ENCODE data around the gene TPCN1. TPM values are rescaled to one million over a fixed set of nuclear protein-coding genes. Genes with fewer than 3 reads are reported as not detected.

TPCN1 gene
- total RNA-seq, 1 donor from 2014 or later = 27.9 TPM

DNA sequence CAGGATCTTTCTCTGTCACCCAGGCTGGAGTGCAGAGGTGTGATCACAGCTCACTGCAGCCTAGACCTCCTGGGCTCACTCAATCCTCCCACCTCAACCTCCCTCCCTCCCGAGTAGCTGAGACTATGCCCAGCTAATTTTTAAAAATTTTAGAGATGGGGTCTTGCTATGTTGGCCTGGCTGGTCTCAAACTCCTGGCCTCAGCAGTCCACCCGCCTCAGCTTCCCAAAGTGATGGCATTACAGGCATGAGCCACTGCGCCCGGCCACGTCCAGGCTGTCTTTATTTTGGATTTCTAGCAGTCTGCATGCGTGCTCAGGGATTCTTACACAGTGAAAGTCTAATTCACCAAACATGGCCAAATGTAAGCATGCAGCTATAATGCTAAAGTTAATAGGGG is 95.9 kb downstream of the TPCN1 start:
- no peak for DNase-seq (ENCODE audit: low read depth)
- Mint-ChIP-seq H3K9me3 (ENCODE audit: unreplicated experiment) (no peaks in the 10 kb centered on the region), H3K27me3 (ENCODE audit: low read depth, unreplicated experiment) (no peaks in the 10 kb centered on the region), H3K4me1 (ENCODE audit: low read depth, unreplicated experiment) (peaks cover 9% of the 10 kb centered on the region), H3K27ac (ENCODE audit: unreplicated experiment) (no peak overlapping the region), H3K4me3 (ENCODE audit: unreplicated experiment) (no peak overlapping the region), H3K36me3 (ENCODE audit: low read depth, unreplicated experiment) (peaks cover 10% of the 10 kb centered on the region)
- Histone ChIP-seq H3K27ac (ENCODE audit: low read depth, low read length) (no peak overlapping the region), H3K4me1 (ENCODE audit: insufficient read depth, low read length) (peaks cover 3% of the 10 kb centered on the region), H3K9ac (ENCODE audit: low read length) (no peak overlapping the region), H3K79me2 (ENCODE audit: insufficient read depth, low read length) (no peaks in the 10 kb centered on the region), H3K36me3 (ENCODE audit: insufficient read depth, low read length) (peaks cover 7% of the 10 kb centered on the region), H2AFZ (ENCODE audit: low read depth, low read length) (no peak overlapping the region), H3K4me2 (ENCODE audit: low read length) (no peak overlapping the region), H4K20me1 (ENCODE audit: insufficient read depth, low read length) (no peaks in the 10 kb centered on the region), H3K27me3 (ENCODE audit: insufficient read depth, low read length) (no peaks in the 10 kb centered on the region), H3K4me3 (ENCODE audit: insufficient read depth, low read depth, low read length) (no peak overlapping the region), H3K9me3 (ENCODE audit: insufficient read depth, low read depth, low read length) (no peaks in the 10 kb centered on the region)
- FAIRE-seq = no peak
- TF ChIP-seq EZH2 (IDR thresholded peaks at IDR 0.05; ENCODE audit: insufficient read depth, low read length) = no peak
- no peak for TF ChIP-seq CTCF (IDR thresholded peaks at IDR 0.05; ENCODE audit: insufficient read depth, low read depth, low read length)

DNA sequence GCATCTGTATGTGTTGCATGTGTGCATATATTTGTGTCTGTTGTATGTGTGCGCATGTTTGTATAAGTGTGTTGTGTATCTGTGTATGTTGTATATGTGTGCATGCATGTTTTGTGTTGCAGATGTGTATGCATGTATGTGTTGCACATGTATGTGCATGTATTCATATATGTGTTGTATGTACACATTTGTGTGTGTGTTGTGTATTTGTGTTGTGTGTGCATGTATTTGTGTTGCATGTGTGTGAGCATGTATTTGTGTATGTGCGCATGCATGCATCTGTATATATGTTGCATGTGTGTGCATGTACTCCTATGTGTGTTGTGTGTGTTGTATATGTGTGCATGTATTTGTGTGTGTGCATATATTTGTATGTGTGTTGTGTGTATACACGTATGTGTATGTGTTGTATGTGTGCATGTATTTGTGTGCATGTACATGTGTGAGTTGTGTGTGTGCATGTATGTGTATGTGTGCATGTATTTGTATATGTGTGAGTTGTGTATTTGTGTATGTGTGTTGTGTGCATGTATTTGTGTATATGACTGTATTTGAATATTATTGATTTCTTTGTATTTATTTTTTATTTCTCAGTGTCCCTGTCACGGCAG is 96.9 kb downstream of the TPCN1 start:
- Histone ChIP-seq H3K4me2 (ENCODE audit: low read length) (no peak overlapping the region), H3K27ac (ENCODE audit: low read depth, low read length) (no peak overlapping the region), H3K9ac (ENCODE audit: low read length) (no peak overlapping the region), H3K4me3 (ENCODE audit: insufficient read depth, low read depth, low read length) (no peak overlapping the region), H4K20me1 (ENCODE audit: insufficient read depth, low read length) (no peaks in the 10 kb centered on the region), H3K9me3 (ENCODE audit: insufficient read depth, low read depth, low read length) (no peaks in the 10 kb centered on the region), H3K4me1 (ENCODE audit: insufficient read depth, low read length) (peaks cover 3% of the 10 kb centered on the region), H3K36me3 (ENCODE audit: insufficient read depth, low read length) (peaks cover 7% of the 10 kb centered on the region), H3K79me2 (ENCODE audit: insufficient read depth, low read length) (no peaks in the 10 kb centered on the region), H3K27me3 (ENCODE audit: insufficient read depth, low read length) (no peaks in the 10 kb centered on the region), H2AFZ (ENCODE audit: low read depth, low read length) (no peak overlapping the region)
- FAIRE-seq = peak; percentile 13
- Mint-ChIP-seq H3K4me3 (ENCODE audit: unreplicated experiment) (no peak overlapping the region), H3K27me3 (ENCODE audit: low read depth, unreplicated experiment) (no peaks in the 10 kb centered on the region), H3K9me3 (ENCODE audit: unreplicated experiment) (no peaks in the 10 kb centered on the region), H3K27ac (ENCODE audit: unreplicated experiment) (no peak overlapping the region), H3K36me3 (ENCODE audit: low read depth, unreplicated experiment) (peaks cover 10% of the 10 kb centered on the region), H3K4me1 (ENCODE audit: low read depth, unreplicated experiment) (peaks cover 10% of the 10 kb centered on the region)
- no peak for TF ChIP-seq CTCF (IDR thresholded peaks at IDR 0.05; ENCODE audit: insufficient read depth, low read depth, low read length)
- no peak for DNase-seq (ENCODE audit: low read depth)

GRCh38 chr12:113318900-113319628 is 97.8 kb downstream of the TPCN1 start:
- no peaks in the 10 kb centered on the region for H4K20me1 ChIP-seq (ENCODE audit: insufficient read depth, low read length)
- H2AFZ ChIP-seq (ENCODE audit: low read depth, low read length) = no peak overlapping the region
- DNase-seq (ENCODE audit: low read depth) = no peak
- FAIRE-seq = no peak
- no peaks in the 10 kb centered on the region for H3K9me3 ChIP-seq (ENCODE audit: insufficient read depth, low read depth, low read length)
- Mint-ChIP-seq H3K4me3 (ENCODE audit: unreplicated experiment) (no peak overlapping the region), H3K9me3 (ENCODE audit: unreplicated experiment) (no peaks in the 10 kb centered on the region), H3K4me1 (ENCODE audit: low read depth, unreplicated experiment) (peaks cover 9% of the 10 kb centered on the region), H3K27me3 (ENCODE audit: low read depth, unreplicated experiment) (no peaks in the 10 kb centered on the region), H3K36me3 (ENCODE audit: low read depth, unreplicated experiment) (peaks cover 10% of the 10 kb centered on the region), H3K27ac (ENCODE audit: unreplicated experiment) (no peak overlapping the region)
- no peaks in the 10 kb centered on the region for H3K27me3 ChIP-seq (ENCODE audit: insufficient read depth, low read length)
- H3K36me3 ChIP-seq (ENCODE audit: insufficient read depth, low read length) = peaks cover 7% of the 10 kb centered on the region
- H3K4me3 ChIP-seq (ENCODE audit: insufficient read depth, low read depth, low read length) = no peak overlapping the region
- no peak overlapping the region for H3K9ac ChIP-seq (ENCODE audit: low read length)
- H3K79me2 ChIP-seq (ENCODE audit: insufficient read depth, low read length) = no peaks in the 10 kb centered on the region
- H3K4me1 ChIP-seq (ENCODE audit: insufficient read depth, low read length) = peaks cover 3% of the 10 kb centered on the region
- no peak overlapping the region for H3K27ac ChIP-seq (ENCODE audit: low read depth, low read length)
- H3K4me2 ChIP-seq (ENCODE audit: low read length) = no peak overlapping the region
- TF ChIP-seq EZH2 (IDR thresholded peaks at IDR 0.05; ENCODE audit: insufficient read depth, low read length) = no peak
- no peak for TF ChIP-seq CTCF (IDR thresholded peaks at IDR 0.05; ENCODE audit: insufficient read depth, low read depth, low read length)
